GM12878 (cell line): ENCODE measurements around the gene TMSB10. TPM values are rescaled to one million over a fixed set of nuclear protein-coding genes. Genes with fewer than 3 reads are reported as not detected.

Source experiments
- ATAC-seq: fragments of 200-7000 bp; cut with Tn5 transposase; 3 replicates; pipeline ENCODE4 v1.9.1; 2020; ENCODE audit warnings: mild to moderate bottlenecking, moderate library complexity
- BruUV-seq: library from RNA; stranded (reverse); fragments of 400-500 nt; replicated peaks from 2 replicates; lab custom pipeline; 2021; lab: Mats Ljungman, UMichigan
- CTCF ChIA-PET: fragments of 300-600 bp; sonication (Branson Sonifier 250); formaldehyde crosslinking; extraction: SDS; loops from one replicate; lab custom pipeline; 2021; ENCODE audit warnings: inconsistent platforms; lab: Yijun Ruan, JAX
- POLR2A ChIA-PET: fragments of 350-600 bp; formaldehyde crosslinking; extraction: SDS; loops from one replicate; lab custom pipeline; 2021; ENCODE audit warnings: inconsistent platforms; lab: Charles Lee
- RAD21 ChIA-PET: fragments of 300-600 bp; sonication (Branson Sonifier 250); formaldehyde crosslinking; loops from one replicate; lab custom pipeline; 2023; ENCODE audit warnings: antibody characterized with exemption; ENCODE audit not compliant: unreplicated experiment; lab: Charles Lee
- SMC1A ChIA-PET: fragments of 300-600 bp; sonication (Branson Sonifier 250); formaldehyde crosslinking; loops from one replicate; lab custom pipeline; 2023; ENCODE audit not compliant: unreplicated experiment, uncharacterized antibody; lab: Charles Lee
- DNase-seq: peaks from one replicate; pipeline ENCODE4 v3.0.0-alpha.2; 2011; ENCODE audit warnings: low read depth, low spot score
- FAIRE-seq: peaks from 3 replicates; lab custom pipeline; 2011; peaks lifted over from hg19 to GRCh38; lab: Jason Lieb, UNC
- H2AFZ ChIP-seq: 2 replicates; pipeline ENCODE4 v1.6.0; 2011; ENCODE audit warnings: low read depth, low read length, control low read depth; ENCODE audit not compliant: control insufficient read depth
- H3K27ac ChIP-seq: 2 replicates; pipeline ENCODE4 v1.5.1; 2011; ENCODE audit warnings: control low read depth; ENCODE audit not compliant: control insufficient read depth, insufficient read depth
- H3K27me3 ChIP-seq, 2 experiments: replicated peaks in 1 of 2; 2 replicates each; pipeline versions ENCODE4 v1.6.0 to v1.6.1; 2011; ENCODE audit warnings: low read length in 1 of 2; ENCODE audit not compliant: control insufficient read depth in 2 of 2, insufficient read depth in 2 of 2
- H3K36me3 ChIP-seq, 2 experiments: 2 replicates each; pipeline ENCODE4 v1.5.1; 2011; ENCODE audit warnings: low read length in 1 of 2; ENCODE audit not compliant: control insufficient read depth in 2 of 2, insufficient read depth in 2 of 2
- H3K4me1 ChIP-seq: 2 replicates; pipeline ENCODE4 v1.6.1; 2011; ENCODE audit warnings: mild to moderate bottlenecking, low read length, moderate library complexity, mixed read lengths; ENCODE audit not compliant: control insufficient read depth, insufficient read depth
- H3K4me2 ChIP-seq: 2 replicates; pipeline ENCODE4 v1.6.0; 2011; ENCODE audit warnings: control low read depth; ENCODE audit not compliant: control insufficient read depth, insufficient read depth
- H3K4me3 ChIP-seq: fragments of 200-600 bp; sonication (generic); 2 replicates; pipeline ENCODE4 v1.5.1; 2016
- H3K79me2 ChIP-seq: 2 replicates; pipeline ENCODE4 v1.6.0; 2011; ENCODE audit warnings: low read length; ENCODE audit not compliant: control insufficient read depth, insufficient read depth
- H3K9ac ChIP-seq: 2 replicates; pipeline ENCODE4 v1.8.0; 2011; ENCODE audit warnings: low read length, control low read depth, mixed read lengths; ENCODE audit not compliant: control insufficient read depth, insufficient read depth
- H3K9me3 ChIP-seq: replicated peaks from 3 replicates; pipeline ENCODE4 v1.5.1; 2011; ENCODE audit warnings: mild to moderate bottlenecking, low read length; ENCODE audit not compliant: control insufficient read depth, insufficient read depth
- H4K20me1 ChIP-seq: 2 replicates; pipeline ENCODE4 v1.6.0; 2011; ENCODE audit not compliant: control insufficient read depth, insufficient read depth
- BACH1 ChIP-seq: fragments of 450-650 bp; IDR thresholded peaks from 2 replicates; pipeline ENCODE4 v1.6.1; 2017; ENCODE audit warnings: mild to moderate bottlenecking, borderline replicate concordance
- E2F4 ChIP-seq: IDR thresholded peaks from 2 replicates; pipeline ENCODE4 v1.6.1; 2012; ENCODE audit warnings: low read depth, low read length, improper control_type of control experiment
- ELK1 ChIP-seq: IDR thresholded peaks from 2 replicates; pipeline ENCODE4 v1.6.1; 2012; ENCODE audit warnings: low read depth, low read length, improper control_type of control experiment
- GABPA ChIP-seq: IDR thresholded peaks from 2 replicates; pipeline ENCODE4 v1.6.1; 2014; ENCODE audit warnings: antibody characterized with exemption, low read depth, mild to moderate bottlenecking, inconsistent platforms
- HSF1 ChIP-seq: fragments of 150-350 bp; IDR thresholded peaks from 2 replicates; pipeline ENCODE4 v1.6.1; 2014; ENCODE audit warnings: mild to moderate bottlenecking, low read depth, low read length
- IRF3 ChIP-seq: fragments of 450-650 bp; IDR thresholded peaks from 2 replicates; pipeline ENCODE4 v1.6.1; 2014; ENCODE audit warnings: mild to moderate bottlenecking
- MEF2A ChIP-seq: IDR thresholded peaks from 2 replicates; pipeline ENCODE4 v1.6.1; 2011; ENCODE audit warnings: low read depth, mild to moderate bottlenecking, low read length, moderate library complexity; ENCODE audit not compliant: insufficient read depth
- MTA2 ChIP-seq: fragments of 450-650 bp; IDR thresholded peaks from 2 replicates; pipeline ENCODE4 v1.6.1; 2016; ENCODE audit warnings: low read depth, mild to moderate bottlenecking, moderate library complexity
- MYB ChIP-seq: fragments of 150-350 bp; IDR thresholded peaks from 2 replicates; pipeline ENCODE4 v1.6.1; 2014; ENCODE audit warnings: mild to moderate bottlenecking, low read depth, low read length, borderline replicate concordance
- PML ChIP-seq: IDR thresholded peaks from 2 replicates; pipeline ENCODE4 v1.6.1; 2012; ENCODE audit warnings: low read length, inconsistent platforms
- POLR2A ChIP-seq: IDR thresholded peaks from 2 replicates; pipeline ENCODE4 v1.6.1; 2011; ENCODE audit warnings: low read depth, mild to moderate bottlenecking, low read length
- POLR2AphosphoS5 ChIP-seq: IDR thresholded peaks from 2 replicates; pipeline ENCODE4 v1.6.1; 2011; ENCODE audit warnings: mild to moderate bottlenecking, low read length, inconsistent platforms
- RB1 ChIP-seq: fragments of 450-650 bp; formaldehyde crosslinking; IDR thresholded peaks from 2 replicates; pipeline ENCODE4 v1.6.1; 2017; ENCODE audit warnings: mild to moderate bottlenecking, borderline replicate concordance
- ZNF207 ChIP-seq: fragments of 450-650 bp; IDR thresholded peaks from 2 replicates; pipeline ENCODE4 v1.6.1; 2014; ENCODE audit warnings: antibody characterized with exemption, mild to moderate bottlenecking, borderline replicate concordance
- ZNF274 ChIP-seq: IDR thresholded peaks from one replicate; pipeline ENCODE4 v1.8.0; 2011; ENCODE audit not compliant: insufficient read length, insufficient read depth
- WGBS: methylation state at CpG from one replicate; pipeline ENCODE4 v1.1.6; 2016; ENCODE audit warnings: low lambda C conversion rate; ENCODE audit not compliant: insufficient replicate concordance, insufficient coverage; ENCODE audit errors: missing lambda C conversion rate; 5-methylcytosine and 5-hydroxymethylcytosine counted together
- in situ Hi-C: fragments of 300-500 bp; cut with MboI; formaldehyde crosslinking; loops from 9 replicates; pipeline ENCODE4 v1.14.3; 2018; ENCODE audit warnings: mixed read lengths
- intact Hi-C: fragments of 100-400 bp; cut with micrococcal nuclease; formaldehyde crosslinking; loops from one replicate; pipeline ENCODE4 v1.14.2; 2022; ENCODE audit not compliant: unreplicated experiment
- polyA plus RNA-seq, 11 experiments: library from polyadenylated mRNA; depleted of rRNA in 4 of 11; unstranded in 6 of 11; stranded (reverse) in 5 of 11; fragments of >200 nt; fragmentation: Nextera tagmentation in 4 of 11; fragmentation: Illumina TruSeq in 1 of 11; extraction: Ambion mirVana in 4 of 11; extraction: Trizol in 1 of 11; gene quantifications; 1 replicate in 1 of 11; 2 replicates in 10 of 11; pipeline versions ENCODE4 v1.2.1 to v1.2.3, GENCODE V29; 2011 to 2016; ENCODE audit warnings: inconsistent platforms in 2 of 11, missing spikeins in 2 of 11, low read depth in 1 of 11
- total RNA-seq, 4 experiments: library from RNA; depleted of rRNA in 3 of 4; stranded (reverse); fragments of >200 nt in 3 of 4; fragmentation: Illumina TruSeq in 1 of 4; extraction: Trizol in 1 of 4; gene quantifications; 2 replicates each; pipeline versions ENCODE4 v1.2.1 to v1.2.3, GENCODE V29; 2013 to 2021
- TF ChIP-seq, protein P1 (sequence below): fragments of 450-650 bp; IDR thresholded peaks from 2 replicates; pipeline ENCODE4 v1.6.1; 2017; ENCODE audit warnings: borderline replicate concordance

The TMSB10 gene
- total and polyA plus RNA-seq, 10 of the 15 experiments (the other 5 are each of a cell fraction or from before 2014, with no cell fraction given), result 1,406 to 4,860 (median 3,381) TPM

DNA sequence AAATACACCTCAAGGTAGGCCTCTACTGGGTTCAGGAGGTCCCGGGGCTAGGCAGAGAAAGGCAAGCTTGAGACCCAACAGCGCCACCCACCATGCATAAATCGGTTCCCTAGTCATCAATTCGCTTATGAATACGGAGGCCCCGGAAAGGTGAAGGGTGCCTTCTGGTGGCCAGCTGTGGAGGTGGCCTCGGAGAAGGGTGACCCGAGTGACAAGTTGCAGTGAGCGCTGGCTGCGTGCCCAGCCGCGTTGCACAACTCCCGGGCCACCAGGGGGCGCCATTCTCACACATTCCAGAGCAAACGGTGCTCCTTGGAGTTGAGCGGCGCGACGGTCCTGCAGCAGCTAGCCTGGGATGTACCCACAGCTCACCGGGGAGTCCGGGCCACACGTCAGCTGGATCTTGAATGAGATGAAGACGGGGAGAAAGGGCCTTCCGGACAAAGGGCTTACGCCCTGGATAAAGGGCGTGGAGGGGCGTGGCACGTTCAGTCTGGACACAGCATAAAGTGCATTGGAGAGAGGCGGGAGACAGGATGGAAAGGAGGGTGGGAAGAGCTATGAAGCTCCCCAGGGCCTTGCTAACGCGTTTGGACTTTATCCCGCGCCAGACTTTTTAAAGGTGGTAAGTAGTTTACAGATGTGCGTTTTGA is 20.4 kb downstream of the TMSB10 start:
- H3K27me3 ChIP-seq, result no peaks in the 10 kb centered on the region
- no TSS peak for BruUV-seq
- peak overlapping the region; percentile 93 for H2AFZ ChIP-seq
- H4K20me1 ChIP-seq, result no peaks in the 10 kb centered on the region
- peak; percentile 82 for ATAC-seq
- H3K79me2 ChIP-seq, result peaks cover 21% of the 10 kb centered on the region
- H3K36me3 ChIP-seq, result no peaks in the 10 kb centered on the region
- intact Hi-C loops, result loop anchor here (1.0 to 5.0 kb wide), 7 partner anchors 45 to 431 kb away; partner anchors contain the start of gene KCMF1
- peak overlapping the region; percentile 74 for H3K9ac ChIP-seq
- in situ Hi-C loops, result loop anchor here (5.0 to 25.0 kb wide), 4 partner anchors 86 to 1511 kb away; partner anchors contain the start of gene KDM3A
- CTCF ChIA-PET, result interaction anchor here (0.7 to 4.8 kb wide), 102 partner anchors 9 to 631 kb away, joined by 3 to 275 read pairs (median 5); partner anchors contain the start of genes ELMOD3, KCMF1, RETSAT and SUCLG1
- RAD21 ChIA-PET, result interaction anchor here (0.6 to 4.5 kb wide), 64 partner anchors 8 to 903 kb away, joined by 3 to 141 read pairs (median 4); partner anchors contain the start of genes KCMF1, TMSB10 and TRABD2A
- peak overlapping the region; percentile 80 for H3K27ac ChIP-seq
- peak; percentile 92 for DNase-seq
- POLR2A ChIA-PET, result interaction anchor here (0.7 to 3.9 kb wide), 20 partner anchors 8 to 613 kb away, joined by 3 to 49 read pairs (median 4); partner anchors contain the start of genes KCMF1, MAT2A, TMSB10 and TRABD2A
- H3K4me2 ChIP-seq, result peak overlapping the region; percentile 93
- FAIRE-seq, result peak; percentile 85
- peaks cover 25% of the 10 kb centered on the region for H3K4me1 ChIP-seq
- SMC1A ChIA-PET, result interaction anchor here (0.5 to 7.9 kb wide), 67 partner anchors 9 to 440 kb away, joined by 3 to 176 read pairs (median 5); partner anchors contain the start of genes KCMF1, TMSB10 and TRABD2A
- peak overlapping the region; percentile 71 for H3K4me3 ChIP-seq
- 1% methylated on average over 34 of the region's 34 CpGs for WGBS
- no peaks in the 10 kb centered on the region for H3K9me3 ChIP-seq
- TF ChIP-seq PML (no peak), HSF1 (no peak; the same call in 1 of the 2 replicates), ZNF274 (no peak), POLR2A (peak; percentile 70), MYB (0 out of 2 replicates have a peak, but pooled peaks have one; percentile 24), ELK1 (no peak), RB1 (peak; percentile 84; the same call in 1 of the 2 replicates), E2F4 (no peak), BACH1 (0 out of 2 replicates have a peak, but pooled peaks have one; percentile 51), ZNF207 (peak; percentile 94), GABPA (no peak), POLR2AphosphoS5 (peak; percentile 53; the same call in 1 of the 2 replicates), IRF3 (peak; percentile 14; the same call in 1 of the 2 replicates), MEF2A (0 out of 2 replicates have a peak, but pooled peaks have one; percentile 15), MTA2 (no peak; the same call in 1 of the 2 replicates)
- TF ChIP-seq, protein P1, sequence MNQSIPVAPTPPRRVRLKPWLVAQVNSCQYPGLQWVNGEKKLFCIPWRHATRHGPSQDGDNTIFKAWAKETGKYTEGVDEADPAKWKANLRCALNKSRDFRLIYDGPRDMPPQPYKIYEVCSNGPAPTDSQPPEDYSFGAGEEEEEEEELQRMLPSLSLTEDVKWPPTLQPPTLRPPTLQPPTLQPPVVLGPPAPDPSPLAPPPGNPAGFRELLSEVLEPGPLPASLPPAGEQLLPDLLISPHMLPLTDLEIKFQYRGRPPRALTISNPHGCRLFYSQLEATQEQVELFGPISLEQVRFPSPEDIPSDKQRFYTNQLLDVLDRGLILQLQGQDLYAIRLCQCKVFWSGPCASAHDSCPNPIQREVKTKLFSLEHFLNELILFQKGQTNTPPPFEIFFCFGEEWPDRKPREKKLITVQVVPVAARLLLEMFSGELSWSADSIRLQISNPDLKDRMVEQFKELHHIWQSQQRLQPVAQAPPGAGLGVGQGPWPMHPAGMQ, result no peak
